Measurements from ENCODE around the gene ZNF3. TPM values are rescaled to one million over a fixed set of nuclear protein-coding genes. Genes with fewer than 3 reads are reported as not detected.
A peak's percentile ranks its signal among the peaks of the same experiment; 100 is the strongest.

The ZNF3 gene
- total RNA-seq, 1 experiment from 2014 or later, result 32.9 TPM

DNA sequence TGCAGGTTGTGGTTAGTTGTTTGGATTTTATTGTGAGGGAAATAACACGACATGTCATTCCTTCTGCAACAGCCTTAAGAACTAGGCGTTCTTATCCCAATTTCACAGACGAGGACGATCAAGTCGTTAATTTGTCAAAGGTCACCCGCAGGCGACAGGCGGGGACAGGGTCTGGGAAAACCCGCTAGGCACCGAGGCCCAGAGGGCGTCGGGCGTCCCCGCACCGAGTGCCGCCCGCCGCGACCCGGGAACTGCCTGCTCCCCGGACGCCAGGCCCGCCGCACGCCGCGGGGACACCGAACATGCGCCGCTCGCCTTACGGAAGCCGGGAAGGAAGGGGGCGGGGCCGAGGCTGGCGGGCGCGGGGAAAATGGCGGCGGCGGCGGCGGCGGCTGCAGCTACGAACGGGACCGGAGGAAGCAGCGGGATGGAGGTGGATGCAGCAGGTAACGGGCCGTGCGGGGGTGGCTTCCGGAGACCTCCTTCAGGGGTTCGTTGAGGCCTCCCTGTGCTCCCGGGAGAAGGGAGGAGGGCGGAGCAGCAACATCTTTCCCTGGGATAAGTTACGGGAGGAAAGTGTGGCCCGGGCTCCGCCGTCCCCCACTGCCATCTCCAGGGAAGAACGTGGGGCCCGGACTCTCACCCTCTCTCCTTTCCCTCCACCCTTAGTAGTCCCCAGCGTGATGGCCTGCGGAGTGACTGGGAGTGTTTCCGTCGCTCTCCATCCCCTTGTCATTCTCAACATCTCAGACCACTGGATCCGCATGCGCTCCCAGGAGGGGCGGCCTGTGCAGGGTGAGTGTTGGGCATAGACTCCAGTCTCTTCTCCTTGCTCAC lies 7.3 kb upstream of the ZNF3 start, which contains the start of gene COPS6:
Gene COPS6 (plus strand): TSS at position 349 of the 837 bp plus-strand sequence. CDS start 22 bp downstream, at position 371.
- peak; percentile 78 for DNase-seq (ENCODE audit: low read depth)

DNA sequence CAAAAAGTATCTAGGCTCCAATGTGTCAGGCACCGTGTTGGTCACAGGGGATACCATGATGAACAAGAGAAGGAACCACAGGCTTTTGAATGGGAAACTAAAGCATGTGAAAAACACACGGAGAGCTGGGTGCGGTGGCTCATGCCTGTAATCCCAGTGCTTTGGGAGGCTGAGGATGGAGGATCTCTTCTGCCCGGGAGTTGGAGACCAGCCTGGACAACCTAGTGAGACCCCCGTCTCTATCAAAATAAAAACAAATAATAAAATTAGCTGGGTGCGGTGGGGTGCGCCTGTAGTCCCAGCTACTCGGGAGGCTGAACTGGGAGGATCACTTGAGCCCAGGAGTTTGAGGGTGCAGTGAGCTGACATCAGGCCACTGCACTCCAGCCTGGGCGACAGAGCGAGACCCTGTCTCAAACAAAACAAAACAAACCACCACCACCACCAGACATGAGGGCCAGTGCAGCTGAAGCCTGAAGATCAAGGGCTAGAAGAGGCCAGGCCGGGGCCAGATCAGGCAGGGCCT lies 6.6 kb upstream of the ZNF3 start:
- DNase-seq (ENCODE audit: low read depth), result no peak

DNA sequence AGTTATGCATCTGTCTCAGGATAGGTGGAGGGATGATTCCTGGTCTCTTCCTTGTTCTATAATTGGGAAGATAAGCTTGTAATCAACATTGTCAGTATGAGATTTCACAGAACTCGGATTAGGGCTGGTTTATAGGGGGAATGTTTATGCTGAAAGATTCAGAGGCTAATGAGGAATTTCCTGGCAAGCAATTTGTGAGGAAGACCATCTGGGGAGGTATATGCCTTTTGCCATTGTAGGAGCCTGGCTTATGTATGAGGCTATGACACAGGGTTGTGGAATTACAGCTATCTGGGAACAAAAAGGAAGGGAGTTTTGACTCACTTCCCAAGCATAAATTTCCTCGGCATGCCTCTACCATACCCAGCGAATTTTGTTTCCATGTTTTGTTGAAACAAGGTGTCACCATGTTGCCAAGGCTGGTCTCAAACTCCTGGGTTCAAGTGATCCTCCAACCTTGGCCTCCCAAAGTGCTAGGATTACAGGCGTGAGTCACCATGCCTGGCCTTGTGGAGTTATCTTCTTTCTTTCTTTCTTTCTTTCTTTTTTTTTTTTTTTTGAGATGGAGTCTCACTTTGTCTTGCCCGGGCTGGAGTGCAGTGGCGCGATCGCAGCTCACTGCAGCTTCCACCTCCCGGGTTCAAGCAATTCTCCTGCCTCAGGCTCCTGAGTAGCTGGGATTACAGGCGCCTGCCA lies 5.7 kb upstream of the ZNF3 start:
- DNase-seq (ENCODE audit: low read depth), result peak; percentile 90

DNA sequence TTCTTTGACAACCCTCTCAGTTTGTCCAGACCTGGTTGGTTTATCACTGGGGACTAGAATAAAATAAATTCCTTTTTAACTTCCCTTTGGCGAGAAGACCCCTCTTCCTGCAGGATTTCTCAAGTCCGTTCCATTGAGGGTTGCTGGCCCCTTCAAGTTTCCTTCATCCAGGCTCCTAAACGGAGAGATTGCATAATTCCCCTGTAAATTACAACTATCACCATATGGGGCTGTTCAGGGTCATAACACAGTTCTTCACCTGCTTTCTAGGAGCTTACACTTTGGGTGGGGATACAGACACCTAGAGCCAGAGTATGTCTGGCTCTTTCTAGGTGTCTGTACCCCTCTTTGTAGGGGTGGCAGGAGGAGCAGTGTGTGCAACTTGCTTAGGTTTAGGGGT lies 4.0 kb upstream of the ZNF3 start:
- DNase-seq (ENCODE audit: low read depth), result no peak

DNA sequence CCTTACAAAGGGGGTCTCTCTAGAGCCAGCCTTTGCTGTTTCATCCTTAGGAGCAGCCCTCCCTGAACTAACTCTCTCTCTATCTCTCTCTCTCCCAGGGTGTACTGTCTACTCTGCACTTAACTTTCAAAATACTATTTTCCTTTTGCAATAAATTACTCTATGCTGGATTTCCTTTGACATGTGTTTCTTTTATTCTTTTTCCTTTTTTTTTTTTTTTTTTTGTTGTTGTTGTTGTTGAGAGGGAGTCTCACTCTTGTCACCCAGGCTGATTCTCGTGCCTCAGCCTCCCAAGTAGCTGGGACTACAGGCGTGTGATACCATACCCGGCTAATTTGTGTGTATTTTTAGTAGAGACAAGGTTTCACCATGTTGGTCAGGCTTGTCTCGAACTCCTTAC lies 1.5 kb upstream of the ZNF3 start:
- no peak for DNase-seq (ENCODE audit: low read depth)

DNA sequence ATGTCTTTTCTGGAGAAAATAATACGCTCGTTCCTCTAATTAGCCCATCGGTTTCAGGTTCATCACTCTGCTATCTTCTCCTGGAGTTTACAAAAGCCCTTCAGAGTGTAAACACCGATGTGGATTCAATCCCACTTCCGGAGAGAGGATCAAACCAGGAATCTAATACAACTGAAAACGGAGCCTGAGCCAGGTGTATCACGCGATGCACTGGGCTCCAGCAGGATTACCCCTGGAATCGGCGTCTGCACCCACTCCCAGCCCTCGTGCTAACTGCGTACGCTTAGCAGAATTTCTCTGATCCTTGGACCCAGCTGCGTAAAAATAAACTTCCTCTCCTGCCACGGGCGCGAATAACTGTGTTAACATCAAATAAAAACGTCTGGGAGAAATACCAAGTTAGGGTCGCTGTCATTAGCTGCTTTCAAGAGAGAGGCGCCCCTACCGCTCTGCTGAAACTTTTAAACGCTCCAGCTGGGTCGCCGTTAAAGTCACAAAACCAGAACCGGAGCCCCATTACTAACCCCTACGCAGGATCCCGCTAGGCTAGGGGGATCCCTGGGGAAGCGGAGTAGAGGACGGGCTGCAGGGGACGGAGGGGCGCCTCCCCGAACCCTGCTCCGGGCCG lies 502 bp downstream of the ZNF3 start:
- peak; percentile 27 for DNase-seq (ENCODE audit: low read depth)

DNA sequence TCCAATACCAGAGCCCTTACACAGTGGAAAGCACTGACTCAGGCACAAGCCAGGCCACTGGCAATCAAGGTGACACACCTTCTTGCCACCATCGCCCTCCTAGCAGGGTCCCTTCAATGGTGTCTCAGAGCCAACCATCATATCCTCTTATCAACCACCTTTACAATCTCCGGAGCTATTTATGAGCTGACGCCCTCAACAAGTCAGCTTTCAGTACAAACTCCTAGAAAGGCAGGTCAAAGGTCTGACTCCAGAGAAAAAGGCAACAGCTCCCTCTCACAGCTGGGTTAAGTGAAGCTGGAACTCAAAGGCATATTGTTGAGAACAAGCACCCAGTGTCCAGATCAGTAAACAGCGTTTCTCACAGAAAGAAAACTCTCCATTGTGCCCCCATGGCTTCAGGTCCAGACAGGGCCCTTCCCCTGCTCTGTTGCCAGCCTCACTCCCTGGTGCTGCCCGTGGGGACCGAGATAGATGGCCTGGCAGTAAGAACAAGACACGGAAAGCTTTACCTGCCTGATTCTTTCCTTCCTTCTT lies 2.4 kb downstream of the ZNF3 start:
- no peak for DNase-seq (ENCODE audit: low read depth)

DNA sequence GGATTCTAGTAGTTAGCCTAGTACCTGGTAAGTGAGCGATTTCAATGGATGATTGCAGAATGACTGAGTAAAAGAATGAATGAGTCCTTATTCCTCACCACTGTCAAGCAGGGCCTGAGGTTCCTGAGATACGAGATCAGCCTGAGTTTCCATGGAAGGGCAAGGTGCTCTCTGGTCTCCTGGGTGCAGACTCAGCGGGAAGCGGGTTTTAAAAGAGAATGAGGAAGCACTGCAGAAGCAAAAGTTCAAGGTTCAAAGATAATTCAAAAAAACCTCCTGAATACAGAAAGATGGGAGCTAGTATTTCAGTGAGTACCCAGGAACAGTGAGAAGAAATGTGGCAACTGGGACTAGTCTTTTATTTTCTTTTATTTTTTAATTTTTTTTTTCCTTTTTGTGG lies 4.3 kb downstream of the ZNF3 start:
- no peak for DNase-seq (ENCODE audit: low read depth)

DNA sequence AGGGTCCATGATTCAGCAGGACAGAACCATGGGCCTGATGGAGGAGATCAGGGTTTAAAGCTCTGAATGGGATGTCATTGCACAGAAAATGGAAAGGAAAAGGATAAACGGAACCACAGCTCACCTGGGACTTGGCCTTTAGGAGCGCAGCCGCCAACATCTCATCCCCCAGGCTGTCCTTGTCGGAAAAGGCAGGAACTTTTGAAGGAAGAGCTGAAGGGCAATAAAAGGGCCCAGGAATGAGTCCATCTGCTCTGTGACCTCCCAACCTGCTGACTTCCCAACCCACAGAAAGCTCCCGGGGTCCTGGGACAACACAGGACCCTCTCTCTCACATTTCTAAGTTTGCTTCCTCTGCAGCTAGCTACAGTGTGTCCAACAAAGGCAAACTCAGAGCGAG lies 6.1 kb downstream of the ZNF3 start:
- DNase-seq (ENCODE audit: low read depth), result no peak

DNA sequence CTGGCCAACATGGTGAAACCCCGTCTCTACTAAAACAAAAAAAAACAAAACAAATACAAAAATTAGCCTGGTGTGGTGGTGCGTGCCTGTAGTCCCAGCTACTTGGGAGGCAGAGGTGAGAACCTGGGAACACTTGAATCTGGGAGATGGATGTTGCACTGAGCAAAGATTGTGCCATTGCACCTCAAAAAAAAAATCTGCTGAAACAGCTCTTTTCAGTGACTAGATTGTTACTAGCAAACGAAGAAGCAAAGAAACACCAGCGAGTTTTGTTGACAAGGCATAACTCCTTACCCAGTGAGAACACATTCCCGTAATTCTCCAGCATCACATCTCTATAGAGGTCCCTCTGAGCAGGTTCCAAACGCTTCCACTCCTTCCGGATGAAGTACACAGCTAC lies 6.7 kb downstream of the ZNF3 start:
- DNase-seq (ENCODE audit: low read depth), result no peak

DNA sequence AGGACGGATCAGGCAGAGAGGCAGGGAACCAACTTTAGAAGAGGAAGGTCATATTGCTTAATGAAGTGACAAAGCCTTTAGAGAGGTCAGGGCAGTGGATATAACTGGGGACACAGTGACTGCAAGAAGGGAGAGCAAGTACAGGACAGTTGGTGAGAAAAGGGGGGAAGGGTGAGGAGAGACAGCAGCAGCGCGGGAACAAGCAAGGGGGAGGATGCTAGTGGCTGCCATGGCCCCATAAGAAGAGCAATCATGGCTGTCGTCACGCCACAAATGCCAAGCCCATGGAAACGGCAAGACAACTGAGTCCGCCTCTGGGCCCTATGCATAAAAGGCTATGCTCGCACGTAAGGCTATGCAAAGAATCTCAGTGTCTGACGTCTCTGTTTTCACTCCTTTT lies 9.1 kb downstream of the ZNF3 start:
- no peak for DNase-seq (ENCODE audit: low read depth)

DNA sequence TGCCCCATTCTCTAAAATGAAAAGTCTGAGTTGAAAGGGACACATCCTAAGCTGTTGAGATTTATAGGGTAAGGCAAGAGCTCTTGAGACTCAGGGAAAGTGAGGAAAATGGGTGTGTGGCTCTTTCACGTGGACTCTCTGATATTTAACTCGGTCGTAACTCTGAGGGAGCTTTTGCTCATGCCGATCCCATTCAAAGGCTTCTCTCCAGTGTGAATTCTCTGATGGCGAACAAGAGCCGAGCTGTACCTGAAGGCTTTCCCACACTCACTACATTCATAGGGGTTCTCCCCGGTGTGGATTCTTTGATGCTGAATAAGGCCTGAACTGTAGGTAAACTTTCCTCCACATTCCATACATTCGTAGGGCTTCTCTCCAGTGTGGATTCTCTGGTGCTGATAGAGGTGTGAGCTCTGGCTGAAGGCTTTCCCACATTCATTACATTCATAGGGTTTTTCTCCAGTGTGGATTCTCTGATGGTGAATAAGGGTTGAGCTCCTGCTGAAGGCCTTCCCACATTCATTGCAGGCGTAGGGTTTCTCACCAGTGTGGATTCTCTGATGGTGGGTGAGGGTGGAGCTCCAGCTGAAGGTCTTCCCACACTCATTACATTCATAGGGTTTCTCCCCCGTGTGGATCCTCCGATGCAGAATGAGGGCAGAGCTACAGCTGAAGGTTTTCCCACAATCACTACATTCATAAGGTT lies 10.4 kb downstream of the ZNF3 start:
- DNase-seq (ENCODE audit: low read depth), result no peak

DNA sequence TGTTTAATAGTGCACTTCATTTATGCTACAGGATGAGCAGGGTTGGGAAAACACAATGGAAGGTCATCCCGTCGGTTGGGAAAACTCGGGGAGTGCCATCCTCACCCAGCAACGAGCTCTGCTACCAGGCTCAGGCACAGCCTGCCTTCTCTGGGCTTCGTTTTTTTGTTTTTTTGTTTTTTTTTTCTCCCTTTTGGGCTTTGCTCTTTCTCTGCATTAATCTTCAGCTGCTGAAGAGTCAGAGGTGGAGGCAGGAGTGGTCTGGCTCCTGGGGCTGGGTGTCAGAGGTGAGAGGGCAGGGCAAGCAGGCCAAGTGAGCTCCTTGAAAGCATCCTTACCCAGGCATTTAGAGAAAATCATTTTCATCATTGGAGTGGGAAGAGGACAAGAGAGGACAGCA lies 11.5 kb downstream of the ZNF3 start:
- no peak for DNase-seq (ENCODE audit: low read depth)

DNA sequence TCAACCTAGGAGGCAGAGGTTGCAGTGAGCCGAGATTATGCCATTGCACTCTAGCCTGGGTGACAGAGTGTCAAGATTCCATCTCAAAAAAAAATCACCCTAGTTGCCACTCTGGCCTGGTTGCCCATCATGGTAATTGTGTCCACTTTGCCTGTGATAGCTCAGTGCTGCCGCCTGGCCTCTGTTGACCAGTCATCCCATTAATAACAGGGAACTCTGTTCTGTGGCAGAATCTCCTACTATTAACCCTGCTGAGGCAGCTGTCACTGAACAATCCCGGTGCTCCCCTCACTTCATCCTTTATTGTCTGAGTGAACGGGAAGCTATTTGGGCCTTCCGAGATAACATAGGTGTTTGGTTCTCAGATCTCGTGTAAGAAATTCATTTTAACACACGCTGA lies 14.6 kb downstream of the ZNF3 start:
- no peak for DNase-seq (ENCODE audit: low read depth)

DNA sequence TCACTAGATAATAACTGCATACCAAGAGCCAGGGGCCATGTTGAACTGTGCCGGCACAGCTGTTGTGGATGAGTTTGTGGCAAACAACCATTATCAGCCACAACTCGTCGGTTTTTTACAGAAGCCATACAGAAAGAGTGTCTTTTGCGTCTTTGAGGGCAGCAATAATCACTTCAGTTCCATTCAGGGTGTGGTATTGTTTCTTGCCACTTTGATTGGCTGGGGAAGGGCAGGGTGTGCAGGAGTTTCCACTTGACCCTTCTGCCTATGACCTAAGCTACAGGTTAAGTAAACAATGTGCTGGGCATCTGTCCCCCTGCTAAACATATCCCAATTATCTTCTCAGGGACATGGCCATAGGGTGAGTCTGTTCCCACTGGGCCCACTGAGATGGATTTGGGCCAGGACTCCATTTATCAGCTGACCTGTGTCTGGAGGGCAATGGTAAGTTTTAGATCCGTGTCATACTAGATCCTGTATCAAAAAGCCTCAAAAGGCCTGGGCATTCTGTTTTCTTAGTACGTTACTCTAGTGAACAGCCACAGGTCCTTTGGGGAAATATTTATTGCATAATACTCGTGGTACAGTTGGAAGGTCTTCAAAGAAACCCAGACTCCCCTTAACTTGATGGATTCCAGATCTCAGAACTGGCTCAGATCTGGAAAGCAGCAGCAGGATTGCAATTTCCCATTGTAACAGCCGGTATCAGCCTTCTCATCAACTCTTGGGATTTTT lies 15.9 kb downstream of the ZNF3 start:
- DNase-seq (ENCODE audit: low read depth), result peak; percentile 73

DNA sequence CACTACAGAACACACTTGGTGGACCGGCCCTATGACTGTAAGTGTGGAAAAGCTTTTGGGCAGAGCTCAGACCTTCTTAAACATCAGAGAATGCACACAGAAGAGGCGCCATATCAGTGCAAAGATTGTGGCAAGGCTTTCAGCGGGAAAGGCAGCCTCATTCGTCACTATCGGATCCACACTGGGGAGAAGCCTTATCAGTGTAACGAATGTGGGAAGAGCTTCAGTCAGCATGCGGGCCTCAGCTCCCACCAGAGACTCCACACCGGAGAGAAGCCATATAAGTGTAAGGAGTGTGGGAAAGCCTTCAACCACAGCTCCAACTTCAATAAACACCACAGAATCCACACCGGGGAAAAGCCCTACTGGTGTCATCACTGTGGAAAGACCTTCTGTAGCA lies 17.4 kb downstream of the ZNF3 start:
- DNase-seq (ENCODE audit: low read depth), result no peak

DNA sequence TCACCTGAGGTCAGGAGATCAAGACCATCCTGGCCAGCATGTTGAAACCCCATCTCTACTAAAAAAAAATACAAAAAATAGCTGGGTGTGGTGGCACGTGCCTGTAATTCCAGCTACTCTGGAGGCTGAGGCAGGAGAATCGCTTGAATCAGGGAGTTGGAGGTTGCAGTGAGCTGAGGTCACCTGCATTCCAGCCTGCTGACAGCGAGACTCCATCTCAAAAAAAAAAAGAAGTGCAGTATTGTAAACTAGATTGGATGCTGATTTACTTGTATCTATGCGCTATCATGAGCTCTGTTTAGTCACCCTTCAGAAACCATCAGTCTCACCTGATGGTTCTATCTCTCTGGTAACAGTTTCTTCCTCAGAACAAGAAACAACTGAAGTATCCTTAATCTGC lies 18.1 kb downstream of the ZNF3 start:
- DNase-seq (ENCODE audit: low read depth), result no peak

DNA sequence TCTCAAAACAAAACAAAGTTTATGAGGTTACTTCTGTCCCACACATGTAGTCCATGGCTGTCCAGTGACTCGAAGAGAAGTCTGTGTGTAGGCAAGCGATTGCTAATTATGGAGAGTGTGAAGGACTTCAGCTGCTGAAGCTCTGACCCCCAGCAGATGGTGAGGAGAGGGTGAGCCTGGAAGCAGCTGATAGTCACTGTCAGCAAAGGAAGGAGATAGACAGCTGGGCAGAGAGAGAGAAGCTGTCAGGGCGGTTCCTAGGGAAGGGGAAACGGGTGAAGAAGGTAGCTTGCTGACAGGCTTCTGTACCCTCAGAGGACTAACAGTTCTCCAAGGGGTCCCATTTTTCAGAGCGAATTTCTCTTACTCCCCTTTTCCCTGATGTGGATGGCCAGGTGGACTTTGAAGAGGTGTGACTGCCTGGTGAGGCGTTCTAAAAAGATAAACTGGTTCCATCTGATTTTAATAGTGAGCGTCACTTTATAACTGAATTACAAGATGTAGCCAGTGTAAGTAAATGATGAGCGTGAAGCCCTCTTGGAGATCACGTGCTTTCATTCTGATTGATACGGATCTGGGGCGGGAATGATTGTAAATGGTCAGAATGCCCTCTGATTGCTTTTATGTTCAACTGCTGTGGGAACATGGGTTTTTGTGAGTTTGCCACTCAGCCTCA lies 19.9 kb downstream of the ZNF3 start:
- peak; percentile 30 for DNase-seq (ENCODE audit: low read depth)

DNA sequence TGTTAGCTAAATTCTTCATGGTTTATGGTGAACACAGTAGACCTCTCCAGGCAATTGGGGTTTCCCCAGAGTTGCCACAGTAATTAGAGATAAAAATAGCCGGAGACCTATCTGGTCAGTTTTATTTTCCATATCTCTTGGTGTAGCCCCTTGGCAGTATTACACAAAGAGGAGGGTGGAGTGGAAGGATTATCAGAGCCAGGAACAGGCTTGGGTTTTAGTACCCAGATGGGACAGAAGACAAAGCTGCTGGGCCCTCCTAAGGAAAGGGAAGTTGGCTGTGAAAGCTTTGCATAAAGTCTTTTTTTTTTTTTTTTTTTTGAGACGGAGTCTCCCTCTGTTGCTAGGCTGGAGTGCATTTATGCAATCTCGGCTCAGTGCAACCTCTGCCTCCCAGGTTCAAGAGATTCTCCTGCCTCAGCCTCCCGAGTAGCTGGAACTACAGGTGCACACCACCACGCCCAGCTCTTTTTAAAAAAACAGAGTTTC lies 22.2 kb downstream of the ZNF3 start:
- no peak for DNase-seq (ENCODE audit: low read depth)

DNA sequence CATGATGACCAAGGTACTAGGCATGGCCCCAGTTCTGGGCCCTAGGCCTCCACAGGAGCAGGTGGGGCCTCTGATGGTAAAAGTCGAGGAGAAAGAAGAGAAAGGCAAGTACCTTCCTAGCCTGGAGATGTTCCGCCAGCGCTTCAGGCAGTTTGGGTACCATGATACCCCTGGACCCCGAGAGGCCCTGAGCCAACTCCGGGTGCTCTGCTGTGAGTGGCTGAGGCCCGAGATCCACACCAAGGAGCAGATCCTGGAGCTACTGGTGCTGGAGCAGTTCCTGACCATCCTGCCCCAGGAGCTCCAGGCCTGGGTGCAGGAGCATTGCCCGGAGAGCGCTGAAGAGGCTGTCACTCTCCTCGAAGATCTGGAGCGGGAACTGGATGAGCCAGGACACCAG lies 24.5 kb downstream of the ZNF3 start:
- no peak for DNase-seq (ENCODE audit: low read depth)

Data from LHCN-M2 (cell line).